NCI-H2171 treated with DMSO at 0.1 percent for 48 hours (cell line): Measurements from ENCODE around the gene SBF2.

Source experiments
- DNase-seq: peaks from one replicate; lab custom pipeline; 2025; lab: John Stamatoyannopoulos, UW

Gene SBF2

GRCh38 chr11:10317776-10318526, 23.9 kb upstream of the SBF2 start:
- DNase-seq, result no peak

GRCh38 chr11:10317151-10317755, 23.2 kb upstream of the SBF2 start:
- DNase-seq, result no peak

GRCh38 chr11:10315083-10315482, 21.1 kb upstream of the SBF2 start:
- DNase-seq, result no peak

- no peak for DNase-seq
These were observed 20.4 kb upstream of the SBF2 start for GRCh38 chr11:10314199-10315072.

GRCh38 chr11:10311802-10312201, 17.8 kb upstream of the SBF2 start:
- no peak for DNase-seq

- DNase-seq, result no peak
These were observed 16.4 kb upstream of the SBF2 start for GRCh38 chr11:10310301-10310841.

- DNase-seq, result no peak
These were observed 15.4 kb upstream of the SBF2 start for GRCh38 chr11:10309163-10310093.

- no peak for DNase-seq
These were observed 14.4 kb upstream of the SBF2 start for GRCh38 chr11:10308201-10308954.

- peak; percentile 49 for DNase-seq
These were observed 13.6 kb upstream of the SBF2 start for GRCh38 chr11:10307400-10308200.

- no peak for DNase-seq
These were observed 13.0 kb upstream of the SBF2 start for GRCh38 chr11:10307022-10307399.

GRCh38 chr11:10305964-10306918, 12.2 kb upstream of the SBF2 start:
- no peak for DNase-seq

- peak; percentile 23 for DNase-seq
These were observed 11.4 kb upstream of the SBF2 start for GRCh38 chr11:10305262-10305963.

- peak; percentile 32 for DNase-seq
These were observed 10.7 kb upstream of the SBF2 start, which contains the start of gene ADM for GRCh38 chr11:10304495-10305261. ADM (plus strand) TSS chr11:10305073; CDS start chr11:10305701, 628 bp downstream.

GRCh38 chr11:10303558-10304363, 9.7 kb upstream of the SBF2 start:
- DNase-seq, result peak; percentile 45

- peak; percentile 13 for DNase-seq
These were observed 8.9 kb upstream of the SBF2 start for GRCh38 chr11:10302744-10303557.
